ENCODE data around the gene MLANA.

The MLANA gene

GRCh38 chr9:5893591-5894236 lies 3.0 kb downstream of the MLANA start:
- TF ChIP-seq POLR2AphosphoS5 (IDR thresholded peaks at IDR 0.05; ENCODE audit: low read depth, low read length) (no peak), FOXP2 (optimal IDR thresholded peaks at IDR 0.05; ENCODE audit: borderline replicate concordance, extremely low read depth, extremely low read length, insufficient read depth) (no peak), SIN3A (IDR thresholded peaks at IDR 0.05; ENCODE audit: borderline replicate concordance, insufficient read depth, low read length) (no peak), REST (IDR thresholded peaks at IDR 0.05; ENCODE audit: insufficient read depth in 1 of 2, low read depth in 2 of 2, low read length in 2 of 2) (no peak), TAF1 (IDR thresholded peaks at IDR 0.05; ENCODE audit: borderline replicate concordance, insufficient read depth, low read length) (no peak)

DNA sequence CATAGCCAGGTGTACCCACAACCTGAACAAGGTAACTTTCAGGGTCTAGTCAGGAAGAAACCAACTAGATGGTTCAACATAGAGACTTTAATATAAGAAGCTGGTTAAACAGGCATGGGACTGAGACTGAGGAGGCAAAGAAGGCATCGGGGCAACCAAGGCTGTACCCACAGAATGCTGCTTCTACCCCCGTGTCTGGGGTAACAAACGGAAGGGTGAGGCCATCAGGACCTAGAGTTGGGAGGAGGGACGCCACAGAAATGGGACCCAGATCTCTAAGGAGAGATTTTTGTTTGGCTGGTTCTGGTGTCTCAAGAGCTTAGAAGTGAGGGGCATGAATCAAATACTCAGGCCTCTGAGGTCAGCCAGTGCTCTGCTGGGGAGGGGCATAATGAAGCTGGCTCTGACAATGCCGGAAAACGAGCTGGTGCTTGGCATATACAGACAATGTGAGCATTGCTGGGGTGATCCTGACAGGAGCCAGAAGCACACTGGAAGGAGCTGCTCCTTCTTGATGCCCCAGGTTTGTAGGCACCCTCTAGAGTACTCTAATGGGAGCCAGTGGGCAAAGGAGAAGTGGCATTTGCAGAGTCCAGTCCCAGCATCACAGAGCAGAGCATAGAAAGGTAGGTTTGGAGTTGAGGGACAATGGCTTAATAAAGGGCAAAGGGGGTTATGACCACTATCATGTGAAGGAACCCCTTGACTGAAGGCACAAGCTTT lies 3.7 kb downstream of the MLANA start:
- no peak for TF ChIP-seq REST (IDR thresholded peaks at IDR 0.05; ENCODE audit: insufficient read depth in 1 of 2, low read depth in 2 of 2, low read length in 2 of 2)
- TF ChIP-seq FOXP2 (optimal IDR thresholded peaks at IDR 0.05; ENCODE audit: borderline replicate concordance, extremely low read depth, extremely low read length, insufficient read depth) = no peak
- TF ChIP-seq SIN3A (IDR thresholded peaks at IDR 0.05; ENCODE audit: borderline replicate concordance, insufficient read depth, low read length) = no peak
- TF ChIP-seq POLR2AphosphoS5 (IDR thresholded peaks at IDR 0.05; ENCODE audit: low read depth, low read length) = no peak
- no peak for TF ChIP-seq TAF1 (IDR thresholded peaks at IDR 0.05; ENCODE audit: borderline replicate concordance, insufficient read depth, low read length)

DNA sequence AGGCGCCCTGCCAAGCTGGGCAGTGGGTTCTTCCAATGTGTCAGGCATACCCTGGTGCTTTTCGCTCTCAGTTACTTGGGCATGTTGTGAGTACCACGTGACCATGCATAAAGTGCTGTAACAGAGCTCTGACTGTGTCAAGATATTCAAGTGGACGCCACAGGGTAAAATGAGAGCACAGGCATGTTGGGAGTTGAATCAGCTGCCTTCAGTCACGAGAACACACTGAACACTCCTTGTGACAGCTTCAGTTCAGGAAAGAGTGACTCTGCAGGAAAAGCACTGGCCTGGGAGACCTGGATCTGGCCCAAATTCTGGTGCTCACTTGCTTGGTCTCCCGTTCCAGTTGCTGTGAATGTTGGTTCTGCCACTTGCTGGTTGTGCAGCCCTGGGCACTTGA lies 5.1 kb downstream of the MLANA start:
- TF ChIP-seq SIN3A (IDR thresholded peaks at IDR 0.05; ENCODE audit: borderline replicate concordance, insufficient read depth, low read length) (no peak), TAF1 (IDR thresholded peaks at IDR 0.05; ENCODE audit: borderline replicate concordance, insufficient read depth, low read length) (no peak), POLR2AphosphoS5 (IDR thresholded peaks at IDR 0.05; ENCODE audit: low read depth, low read length) (no peak), FOXP2 (optimal IDR thresholded peaks at IDR 0.05; ENCODE audit: borderline replicate concordance, extremely low read depth, extremely low read length, insufficient read depth) (no peak), REST (IDR thresholded peaks at IDR 0.05; ENCODE audit: insufficient read depth in 1 of 2, low read depth in 2 of 2, low read length in 2 of 2) (no peak)

DNA sequence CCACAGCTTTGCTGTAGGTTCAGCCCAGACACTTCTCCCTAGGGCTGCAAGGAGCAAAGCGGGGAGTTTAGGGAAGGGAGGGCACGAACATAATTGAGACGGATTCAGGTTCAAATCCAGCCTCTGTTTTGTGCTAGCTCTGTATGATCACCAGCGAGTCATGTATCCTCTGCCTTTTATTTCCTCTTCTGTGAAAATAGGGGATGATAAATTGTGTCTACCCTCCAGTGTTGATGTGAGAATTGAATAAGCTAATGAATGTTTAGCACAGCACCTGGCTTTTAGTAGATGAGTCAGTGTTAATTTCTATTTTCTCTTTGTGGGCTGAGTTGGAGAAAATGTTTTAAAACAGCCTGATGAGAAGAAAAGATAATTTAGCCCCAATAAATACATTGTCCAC lies 6.2 kb downstream of the MLANA start:
- TF ChIP-seq SIN3A (IDR thresholded peaks at IDR 0.05; ENCODE audit: borderline replicate concordance, insufficient read depth, low read length) (no peak), POLR2AphosphoS5 (IDR thresholded peaks at IDR 0.05; ENCODE audit: low read depth, low read length) (no peak), REST (IDR thresholded peaks at IDR 0.05; ENCODE audit: insufficient read depth in 1 of 2, low read depth in 2 of 2, low read length in 2 of 2) (no peak), FOXP2 (optimal IDR thresholded peaks at IDR 0.05; ENCODE audit: borderline replicate concordance, extremely low read depth, extremely low read length, insufficient read depth) (no peak), TAF1 (IDR thresholded peaks at IDR 0.05; ENCODE audit: borderline replicate concordance, insufficient read depth, low read length) (no peak)

All from PFSK-1 (cell line).